ENCODE data around the gene NEK7. TPM values are rescaled to one million over a fixed set of nuclear protein-coding genes. Genes with fewer than 3 reads are reported as not detected.
"Not testable (repeated sequence)": the region's sequence is repeated elsewhere in the genome, so short reads cannot be mapped to it uniquely, and the experiment has no call there.

The NEK7 gene
- total and polyA plus RNA-seq, 4 donors = 60.1 to 164 (median 106) TPM

DNA sequence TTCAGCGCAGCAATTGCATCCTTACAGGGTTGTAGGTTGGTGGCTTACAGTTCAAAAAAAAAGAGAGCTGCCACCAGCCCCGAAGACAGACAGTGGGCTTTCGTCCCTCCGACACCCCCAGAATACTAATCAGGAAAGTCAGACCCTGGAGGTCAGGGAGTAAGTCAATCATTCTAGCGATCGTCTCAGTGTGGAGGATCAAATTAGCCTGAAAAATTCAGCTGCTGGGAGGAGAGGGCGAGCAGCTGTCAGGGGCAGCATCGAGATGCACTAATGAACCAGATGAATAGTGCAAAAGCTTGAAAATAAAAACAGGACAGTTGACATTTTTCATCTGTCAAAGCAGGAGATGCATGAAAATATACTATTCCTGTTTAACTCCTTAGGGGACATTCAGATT, 138.4 kb downstream of the NEK7 start:
- Histone ChIP-seq H3K9me3 (ENCODE audit: control insufficient read depth, low read length) (no peaks in the 10 kb centered on the region), H3K36me3 (ENCODE audit: control insufficient read depth in 1 of 2, insufficient read depth in 2 of 2, low read length in 1 of 2) (no peaks in the 10 kb centered on the region), H3K4me1 (ENCODE audit: control insufficient read depth in 1 of 2, insufficient read depth in 2 of 2, low read length in 2 of 2) (no peaks in the 10 kb centered on the region), H3K27me3 (ENCODE audit: control insufficient read depth in 1 of 2, insufficient read depth in 2 of 2, low read length in 1 of 2) (no peaks in the 10 kb centered on the region), H3K4me3 (ENCODE audit: low read length in 2 of 2) (no peak overlapping the region), H3K27ac (ENCODE audit: low read depth in 1 of 2, low read length in 2 of 2) (no peak overlapping the region)
- no peak for DNase-seq
- ATAC-seq (ENCODE audit: low FRiP score) = no peak
- WGBS, 2 donors = 81 to 85% methylated on average over 8 of the region's 8 CpGs
- intact Hi-C loops (cut with DNase I) = no loop called here

DNA sequence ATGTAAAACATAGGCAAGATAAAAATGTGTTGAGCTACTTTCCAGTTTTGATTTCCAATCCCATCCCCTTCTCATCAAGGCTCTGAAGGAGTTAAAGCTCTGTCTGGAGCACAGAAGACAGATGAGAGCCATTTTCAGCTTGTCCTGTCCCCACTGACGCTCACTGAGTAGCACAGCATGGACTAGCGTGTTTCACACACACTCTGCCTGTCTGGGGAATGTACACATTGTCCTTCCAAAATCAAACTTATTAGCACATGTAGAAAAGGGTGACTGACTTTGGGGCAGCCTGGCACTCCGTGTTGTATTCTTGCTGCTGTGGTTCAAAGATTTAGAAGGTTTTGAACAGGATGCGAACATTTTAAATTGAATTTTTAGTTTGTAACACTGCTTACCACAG, 139.2 kb downstream of the NEK7 start:
- no peaks in the 10 kb centered on the region for H3K9me3 ChIP-seq (ENCODE audit: control insufficient read depth, low read length)
- ATAC-seq (ENCODE audit: low FRiP score) (no peak), DNase-seq (no peak)
- H3K36me3 ChIP-seq (ENCODE audit: control insufficient read depth in 1 of 2, insufficient read depth in 2 of 2, low read length in 1 of 2) = no peaks in the 10 kb centered on the region
- intact Hi-C loops (cut with DNase I) = no loop called here
- WGBS, 2 donors = 85 to 91% methylated on average over 4 of the region's 4 CpGs
- no peak overlapping the region for H3K4me3 ChIP-seq (ENCODE audit: low read length in 2 of 2)
- H3K27ac ChIP-seq (ENCODE audit: low read depth in 1 of 2, low read length in 2 of 2) = no peak overlapping the region
- H3K4me1 ChIP-seq (ENCODE audit: control insufficient read depth in 1 of 2, insufficient read depth in 2 of 2, low read length in 2 of 2) = no peaks in the 10 kb centered on the region
- no peaks in the 10 kb centered on the region for H3K27me3 ChIP-seq (ENCODE audit: control insufficient read depth in 1 of 2, insufficient read depth in 2 of 2, low read length in 1 of 2)

DNA sequence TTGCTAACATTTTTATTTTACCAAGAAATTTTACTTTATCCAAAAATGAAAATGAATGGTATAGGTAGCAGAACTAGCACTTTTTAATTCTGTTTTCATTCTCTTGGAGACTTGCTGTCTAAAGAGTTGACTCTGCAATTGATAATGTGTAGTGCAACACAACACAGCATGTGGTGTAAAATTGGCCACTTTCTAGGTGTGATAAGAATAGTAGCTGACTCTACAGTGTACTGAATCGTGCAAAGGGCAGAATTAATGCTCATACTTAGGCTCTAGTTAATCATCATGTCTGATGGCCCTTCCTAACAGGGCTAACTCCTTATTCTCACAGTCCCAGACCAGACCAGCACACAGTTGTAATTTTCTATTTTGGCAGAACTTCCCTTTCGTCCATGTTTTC, 140.5 kb downstream of the NEK7 start:
- H3K36me3 ChIP-seq (ENCODE audit: control insufficient read depth in 1 of 2, insufficient read depth in 2 of 2, low read length in 1 of 2) = no peaks in the 10 kb centered on the region
- no peak overlapping the region for H3K27ac ChIP-seq (ENCODE audit: low read depth in 1 of 2, low read length in 2 of 2)
- H3K4me1 ChIP-seq (ENCODE audit: control insufficient read depth in 1 of 2, insufficient read depth in 2 of 2, low read length in 2 of 2) = no peaks in the 10 kb centered on the region
- H3K9me3 ChIP-seq (ENCODE audit: control insufficient read depth, low read length) = no peaks in the 10 kb centered on the region
- WGBS, 2 donors = 75 to 89% methylated on average over 2 of the region's 2 CpGs
- H3K27me3 ChIP-seq (ENCODE audit: control insufficient read depth in 1 of 2, insufficient read depth in 2 of 2, low read length in 1 of 2) = no peaks in the 10 kb centered on the region
- intact Hi-C loops (cut with DNase I) = no loop called here
- ATAC-seq (ENCODE audit: low FRiP score) = no peak
- DNase-seq = no peak
- H3K4me3 ChIP-seq (ENCODE audit: low read length in 2 of 2) = no peak overlapping the region

GRCh38 chr1:198298640-198299039, 141.8 kb downstream of the NEK7 start:
- Histone ChIP-seq H3K4me1 (ENCODE audit: control insufficient read depth in 1 of 2, insufficient read depth in 2 of 2, low read length in 2 of 2) (no peaks in the 10 kb centered on the region), H3K36me3 (ENCODE audit: control insufficient read depth in 1 of 2, insufficient read depth in 2 of 2, low read length in 1 of 2) (no peaks in the 10 kb centered on the region), H3K4me3 (ENCODE audit: low read length in 2 of 2) (no peak overlapping the region), H3K27ac (ENCODE audit: low read depth in 1 of 2, low read length in 2 of 2) (no peak overlapping the region), H3K27me3 (ENCODE audit: control insufficient read depth in 1 of 2, insufficient read depth in 2 of 2, low read length in 1 of 2) (no peaks in the 10 kb centered on the region), H3K9me3 (ENCODE audit: control insufficient read depth, low read length) (no peaks in the 10 kb centered on the region)
- WGBS, 2 donors = 79 to 83% methylated on average over 6 of the region's 6 CpGs
- ATAC-seq (ENCODE audit: low FRiP score) (no peak), DNase-seq (no peak)
- intact Hi-C loops (cut with DNase I) = no loop called here

DNA sequence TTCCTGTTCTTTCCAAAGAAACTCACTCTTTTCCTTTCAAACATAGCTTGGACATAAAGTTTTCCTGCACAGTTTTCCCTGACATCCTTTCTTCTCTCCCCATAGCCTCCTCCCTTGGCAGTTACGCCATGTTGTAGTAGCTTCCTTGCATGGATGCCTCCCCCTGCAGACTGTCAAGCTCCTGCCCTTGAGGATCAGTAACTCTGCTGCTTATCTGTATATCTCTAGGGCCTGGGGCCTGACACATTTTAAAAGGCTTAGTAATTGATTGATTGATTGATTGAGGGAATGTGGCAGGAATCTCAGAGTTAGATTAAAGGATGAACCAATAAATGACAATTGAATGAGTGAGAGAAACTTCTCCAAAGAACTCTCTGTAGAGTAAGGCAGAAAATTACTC, 143.7 kb downstream of the NEK7 start:
- DNase-seq (no peak), ATAC-seq (ENCODE audit: low FRiP score) (no peak)
- H3K4me1 ChIP-seq (ENCODE audit: control insufficient read depth in 1 of 2, insufficient read depth in 2 of 2, low read length in 2 of 2) = no peaks in the 10 kb centered on the region
- no peak overlapping the region for H3K27ac ChIP-seq (ENCODE audit: low read depth in 1 of 2, low read length in 2 of 2)
- intact Hi-C loops (cut with DNase I) = no loop called here
- no peaks in the 10 kb centered on the region for H3K27me3 ChIP-seq (ENCODE audit: control insufficient read depth in 1 of 2, insufficient read depth in 2 of 2, low read length in 1 of 2)
- 96 to 99% methylated on average over 1 of the region's 1 CpG for WGBS, 2 donors
- no peaks in the 10 kb centered on the region for H3K9me3 ChIP-seq (ENCODE audit: control insufficient read depth, low read length)
- no peak overlapping the region for H3K4me3 ChIP-seq (ENCODE audit: low read length in 2 of 2)
- no peaks in the 10 kb centered on the region for H3K36me3 ChIP-seq (ENCODE audit: control insufficient read depth in 1 of 2, insufficient read depth in 2 of 2, low read length in 1 of 2)

DNA sequence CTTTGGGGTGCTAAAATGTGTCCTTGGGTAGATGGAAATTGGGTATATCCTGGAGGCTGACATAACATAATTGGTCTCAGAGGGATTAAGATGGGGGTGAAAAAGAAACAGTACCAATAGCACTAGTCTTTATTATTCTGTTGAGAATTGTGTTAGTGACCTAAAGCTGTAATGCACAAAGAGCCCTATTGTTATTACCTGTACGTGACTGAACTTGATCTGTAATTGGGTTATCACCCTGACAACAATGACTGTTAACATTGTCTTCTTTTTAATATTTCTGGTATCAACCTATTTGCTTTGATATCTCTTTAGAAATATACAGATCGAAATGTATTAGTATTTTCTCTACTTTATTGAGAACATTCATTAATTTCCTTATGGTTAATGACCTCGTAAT, 147.6 kb downstream of the NEK7 start:
- H3K27me3 ChIP-seq (ENCODE audit: control insufficient read depth in 1 of 2, insufficient read depth in 2 of 2, low read length in 1 of 2) = no peaks in the 10 kb centered on the region
- WGBS, 2 donors = 95 to 97% methylated on average over 3 of the region's 3 CpGs
- no peaks in the 10 kb centered on the region for H3K9me3 ChIP-seq (ENCODE audit: control insufficient read depth, low read length)
- no peaks in the 10 kb centered on the region for H3K4me1 ChIP-seq (ENCODE audit: control insufficient read depth in 1 of 2, insufficient read depth in 2 of 2, low read length in 2 of 2)
- no peak for ATAC-seq (ENCODE audit: low FRiP score)
- intact Hi-C loops (cut with DNase I) = no loop called here
- H3K36me3 ChIP-seq (ENCODE audit: control insufficient read depth in 1 of 2, insufficient read depth in 2 of 2, low read length in 1 of 2) = no peaks in the 10 kb centered on the region
- no peak for DNase-seq
- H3K27ac ChIP-seq (ENCODE audit: low read depth in 1 of 2, low read length in 2 of 2) = no peak overlapping the region
- H3K4me3 ChIP-seq (ENCODE audit: low read length in 2 of 2) = no peak overlapping the region

DNA sequence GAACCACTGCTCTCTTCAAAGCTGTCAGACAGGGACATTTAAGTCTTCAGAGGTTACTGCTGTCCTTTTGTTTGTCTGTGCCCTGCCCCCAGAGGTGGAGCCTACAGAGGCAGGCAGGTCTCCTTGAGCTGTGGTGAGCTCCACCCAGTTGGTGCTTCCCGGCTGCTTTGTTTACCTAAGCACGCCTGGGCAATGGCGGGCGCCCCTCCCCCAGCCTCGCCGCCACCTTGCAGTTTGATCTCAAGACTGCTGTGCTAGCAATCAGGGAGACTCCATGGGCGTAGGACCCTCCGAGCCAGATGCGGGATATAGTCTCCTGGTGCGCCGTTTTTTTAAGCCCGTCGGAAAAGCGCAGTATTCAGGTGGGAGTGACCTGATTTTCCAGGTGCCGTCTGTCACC, 158.0 kb downstream of the NEK7 start:
- peak in 1 of 2 donors; percentile 26 for DNase-seq
- H3K4me3 ChIP-seq (ENCODE audit: low read length in 2 of 2); H3K4me1 ChIP-seq (ENCODE audit: control insufficient read depth in 1 of 2, insufficient read depth in 2 of 2, low read length in 2 of 2); H3K36me3 ChIP-seq (ENCODE audit: control insufficient read depth in 1 of 2, insufficient read depth in 2 of 2, low read length in 1 of 2); H3K9me3 ChIP-seq (ENCODE audit: control insufficient read depth, low read length); intact Hi-C loops (cut with DNase I); H3K27me3 ChIP-seq (ENCODE audit: control insufficient read depth in 1 of 2, insufficient read depth in 2 of 2, low read length in 1 of 2); ATAC-seq (ENCODE audit: low FRiP score); H3K27ac ChIP-seq (ENCODE audit: low read depth in 1 of 2, low read length in 2 of 2): not testable (repeated sequence)
- WGBS, 2 donors = 82 to 85% methylated on average over 14 to 15 of the region's 15 CpGs

GRCh38 chr1:198315331-198315730, 158.5 kb downstream of the NEK7 start:
- H3K36me3 ChIP-seq (ENCODE audit: control insufficient read depth in 1 of 2, insufficient read depth in 2 of 2, low read length in 1 of 2); H3K9me3 ChIP-seq (ENCODE audit: control insufficient read depth, low read length); H3K27ac ChIP-seq (ENCODE audit: low read depth in 1 of 2, low read length in 2 of 2); ATAC-seq (ENCODE audit: low FRiP score); H3K4me3 ChIP-seq (ENCODE audit: low read length in 2 of 2); intact Hi-C loops (cut with DNase I); H3K4me1 ChIP-seq (ENCODE audit: control insufficient read depth in 1 of 2, insufficient read depth in 2 of 2, low read length in 2 of 2); DNase-seq; H3K27me3 ChIP-seq (ENCODE audit: control insufficient read depth in 1 of 2, insufficient read depth in 2 of 2, low read length in 1 of 2): not testable (repeated sequence)
- WGBS, 2 donors = 95 to 97% methylated on average over 7 of the region's 8 CpGs

GRCh38 chr1:198316546-198317100, 159.8 kb downstream of the NEK7 start:
- H3K4me1 ChIP-seq (ENCODE audit: control insufficient read depth in 1 of 2, insufficient read depth in 2 of 2, low read length in 2 of 2) = no peaks in the 10 kb centered on the region
- 94 to 96% methylated on average over 4 of the region's 4 CpGs for WGBS, 2 donors
- H3K9me3 ChIP-seq (ENCODE audit: control insufficient read depth, low read length) = no peaks in the 10 kb centered on the region
- peaks cover 0 to 1% of the 10 kb centered on the region in 2 donors for H3K36me3 ChIP-seq (ENCODE audit: control insufficient read depth in 1 of 2, insufficient read depth in 2 of 2, low read length in 1 of 2)
- intact Hi-C loops (cut with DNase I) = no loop called here
- H3K27ac ChIP-seq (ENCODE audit: low read depth in 1 of 2, low read length in 2 of 2) = no peak overlapping the region
- no peak overlapping the region for H3K4me3 ChIP-seq (ENCODE audit: low read length in 2 of 2)
- DNase-seq (no peak), ATAC-seq (ENCODE audit: low FRiP score) (no peak)
- H3K27me3 ChIP-seq (ENCODE audit: control insufficient read depth in 1 of 2, insufficient read depth in 2 of 2, low read length in 1 of 2) = no peaks in the 10 kb centered on the region

Data from aorta (tissue), 5 donors.